MM.1S (cell line): ENCODE results near the gene PARVB.

Experiments
- DNase-seq: peaks from one replicate; pipeline ENCODE4 v3.0.0-alpha.2; 2015
- H2AFZ ChIP-seq: fragments of 300-600 bp; sonication (generic); 2 replicates; pipeline ENCODE4 v1.6.0; 2016; ENCODE audit warnings: antibody characterized with exemption, low read length
- H3F3A ChIP-seq: fragments of 300-600 bp; sonication (generic); 2 replicates; pipeline ENCODE4 v1.6.1; 2016; ENCODE audit warnings: mild to moderate bottlenecking, antibody characterized with exemption, low read length, moderate library complexity, mixed read lengths; ENCODE audit not compliant: insufficient read depth
- H3K27ac ChIP-seq: fragments of 300-600 bp; sonication (generic); 2 replicates; pipeline ENCODE4 v1.5.1; 2016; ENCODE audit warnings: mild to moderate bottlenecking, low read length
- H3K27me3 ChIP-seq: fragments of 300-600 bp; sonication (generic); replicated peaks from 2 replicates; pipeline ENCODE4 v1.6.0; 2016; ENCODE audit warnings: low read length; ENCODE audit not compliant: insufficient read depth
- H3K36me3 ChIP-seq: fragments of 300-600 bp; sonication (generic); replicated peaks from 2 replicates; pipeline ENCODE4 v1.6.1; 2016; ENCODE audit warnings: mild to moderate bottlenecking, low read length, mixed read lengths; ENCODE audit not compliant: insufficient read depth
- H3K4me1 ChIP-seq: fragments of 300-600 bp; sonication (generic); 2 replicates; pipeline ENCODE4 v1.6.1; 2016; ENCODE audit warnings: low read length, mixed read lengths
- H3K4me2 ChIP-seq: fragments of 300-600 bp; sonication (generic); 2 replicates; pipeline ENCODE4 v1.6.0; 2016; ENCODE audit warnings: low read depth, low read length
- H3K4me3 ChIP-seq: fragments of 300-600 bp; sonication (generic); 2 replicates; pipeline ENCODE4 v1.5.1; 2016; ENCODE audit warnings: low read length, mixed read lengths
- H3K79me2 ChIP-seq: fragments of 300-600 bp; sonication (generic); 2 replicates; pipeline ENCODE4 v1.6.1; 2016; ENCODE audit warnings: mixed run types, low read length, mixed read lengths
- H3K9ac ChIP-seq: fragments of 300-600 bp; sonication (generic); 2 replicates; pipeline ENCODE4 v1.6.1; 2016; ENCODE audit warnings: low read length, mixed read lengths
- H3K9me2 ChIP-seq: fragments of 300-600 bp; sonication (generic); replicated peaks from 2 replicates; pipeline ENCODE4 v1.6.1; 2016; ENCODE audit warnings: mild to moderate bottlenecking, low read length, mixed read lengths; ENCODE audit not compliant: insufficient read depth
- H3K9me3 ChIP-seq: fragments of 300-600 bp; sonication (generic); replicated peaks from 2 replicates; pipeline ENCODE4 v1.6.1; 2016; ENCODE audit warnings: mild to moderate bottlenecking, low read length, mixed read lengths; ENCODE audit not compliant: insufficient read depth
- H4K20me1 ChIP-seq: fragments of 300-600 bp; sonication (generic); 2 replicates; pipeline ENCODE4 v1.6.1; 2016; ENCODE audit warnings: mild to moderate bottlenecking, low read length, moderate library complexity, mixed read lengths; ENCODE audit not compliant: insufficient read depth
- CTCF ChIP-seq: fragments of 300-600 bp; sonication (generic); IDR thresholded peaks from 2 replicates; pipeline ENCODE4 v1.5.1; 2016; ENCODE audit warnings: antibody characterized with exemption, low read length, mixed read lengths
- EZH2 ChIP-seq: fragments of 300-600 bp; sonication (generic); optimal IDR thresholded peaks from 2 replicates; pipeline ENCODE3; 2017; ENCODE audit warnings: low read depth, mild to moderate bottlenecking, antibody characterized with exemption, low read length, mixed read lengths
- EZH2phosphoT487 ChIP-seq: fragments of 300-600 bp; sonication (generic); IDR thresholded peaks from 2 replicates; pipeline ENCODE4 v1.6.1; 2018; ENCODE audit warnings: antibody characterized with exemption, low read length

Gene PARVB

GRCh38 chr22:44180706-44181032 is 156.6 kb downstream of the PARVB start, which contains the start of gene PARVG:
TSS of gene PARVG (plus strand) at chr22:44180925. CDS start at chr22:44183330, 2,405 bp downstream.
- DNase-seq = peak; percentile 66
- H3K4me3 ChIP-seq = peak within 1 kb of the TSS; percentile 60

DNA sequence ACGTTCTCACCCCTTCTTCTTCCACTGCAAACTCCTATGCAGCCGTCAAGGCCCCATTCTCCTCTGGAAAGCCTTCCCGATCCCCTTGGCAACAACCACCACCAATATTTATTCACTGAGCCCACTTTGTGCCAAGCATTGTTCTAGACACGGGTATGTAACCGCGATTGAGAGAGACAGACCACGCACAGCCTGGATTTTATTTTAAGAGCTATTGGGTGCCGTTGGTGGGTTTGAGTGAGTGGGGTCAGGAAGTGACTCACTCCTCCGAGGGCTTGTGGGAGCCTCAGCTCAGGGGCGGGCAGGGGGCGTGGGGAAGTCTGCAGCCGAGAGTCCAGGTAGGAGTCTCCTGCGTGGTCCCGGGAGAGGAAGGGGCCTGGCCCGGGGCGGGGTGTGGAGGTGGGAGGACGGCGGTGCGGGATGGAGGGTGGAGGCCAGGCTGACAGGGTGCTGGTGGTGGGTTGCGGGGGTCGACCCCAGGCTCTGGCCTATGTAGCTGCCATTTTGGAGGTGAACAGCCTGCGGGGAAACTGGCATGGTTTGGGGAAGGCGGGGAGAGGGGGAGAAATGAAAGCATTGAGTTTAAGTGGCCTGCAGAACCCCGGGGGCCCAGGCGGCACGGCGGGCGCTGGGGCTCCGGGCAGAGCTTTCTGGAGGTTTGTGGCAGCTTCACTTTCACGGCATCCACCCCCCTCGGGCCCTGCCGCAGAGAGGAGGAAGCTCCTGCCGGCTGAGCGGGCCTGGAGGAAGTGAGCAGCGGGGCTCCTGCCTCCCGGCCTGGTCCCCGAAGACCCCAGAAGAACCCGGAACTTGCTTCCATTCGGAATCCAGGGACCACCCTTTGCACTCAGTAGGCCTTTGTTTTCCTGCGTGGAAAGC is 157.2 kb downstream of the PARVB start:
- H3K9me3 ChIP-seq = no peaks in the 10 kb centered on the region
- peak overlapping the region; percentile 68 for H3K4me2 ChIP-seq
- H2AFZ ChIP-seq = peak overlapping the region; percentile 62

More at GRCh38 chr22:44180706-44181032, 156.6 kb downstream of the PARVB start, which contains the start of gene PARVG:
- TF ChIP-seq EZH2 = no peak
- no peak for TF ChIP-seq EZH2phosphoT487
- no peak for TF ChIP-seq CTCF
- Histone ChIP-seq H3K9ac (peak within 1 kb of the TSS; percentile 50; the same call in 1 of the 2 replicates), H3K4me1 (0 out of 2 replicates have a peak, but pooled peaks cover 6% of the 10 kb centered on the region), H3K9me2 (no peaks in the 10 kb centered on the region), H3K27me3 (no peaks in the 10 kb centered on the region), H3K9me3 (no peaks in the 10 kb centered on the region), H3K4me2 (peak within 1 kb of the TSS; percentile 68), H3K36me3 (no peaks in the 10 kb centered on the region), H2AFZ (peak within 1 kb of the TSS; percentile 62), H3K79me2 (no peaks in the 10 kb centered on the region), H3K27ac (no peak within 1 kb of the TSS; the same call in 1 of the 2 replicates), H4K20me1 (no peaks in the 10 kb centered on the region), H3F3A (peaks cover 2% of the 10 kb centered on the region; the same call in 1 of the 2 replicates)

DNA sequence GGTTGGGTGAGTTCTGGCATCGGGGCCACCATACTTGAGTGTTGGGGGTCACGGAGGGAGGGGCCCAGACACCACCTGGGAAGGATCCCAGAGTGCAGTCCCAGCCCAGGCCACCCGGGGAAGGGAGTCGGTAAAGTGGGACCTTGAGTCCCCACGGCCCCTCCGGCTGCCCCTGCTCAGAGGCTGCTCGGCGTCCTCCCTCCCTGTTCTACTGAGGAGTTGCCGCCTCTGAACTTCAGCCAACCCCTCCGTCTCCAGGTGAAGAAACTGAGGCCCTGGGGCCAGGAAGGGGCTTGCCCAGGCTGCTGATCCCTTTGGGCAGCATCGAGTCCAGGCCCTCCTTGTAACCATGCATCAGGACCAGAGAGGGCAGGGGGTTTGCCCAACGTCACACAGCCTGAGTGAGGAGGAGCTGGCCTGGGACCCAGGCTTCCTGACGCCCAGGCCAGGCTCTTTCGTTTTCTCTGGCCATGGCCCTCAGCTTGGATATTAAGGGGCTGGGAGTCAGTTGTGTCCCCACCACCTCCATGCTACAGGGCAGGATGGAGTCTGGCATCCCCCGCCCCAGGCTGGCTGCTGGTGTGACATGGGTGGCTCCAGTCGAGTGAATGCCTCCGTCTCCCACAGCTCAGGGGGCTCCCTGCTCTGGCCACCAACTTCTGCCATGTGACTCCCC is 157.9 kb downstream of the PARVB start:
- H4K20me1 ChIP-seq = no peaks in the 10 kb centered on the region
- no peaks in the 10 kb centered on the region for H3K9me2 ChIP-seq
- DNase-seq = no peak
- H3K4me3 ChIP-seq = peak overlapping the region; percentile 60
- TF ChIP-seq CTCF (no peak), EZH2 (no peak), EZH2phosphoT487 (no peak)
- H3K4me1 ChIP-seq = 0 out of 2 replicates have a peak, but pooled peaks cover 10% of the 10 kb centered on the region
- H3F3A ChIP-seq = peaks cover 2% of the 10 kb centered on the region; the same call in 1 of the 2 replicates
- no peaks in the 10 kb centered on the region for H3K9me3 ChIP-seq
- no peak overlapping the region for H3K27ac ChIP-seq
- H3K27me3 ChIP-seq = no peaks in the 10 kb centered on the region
- no peaks in the 10 kb centered on the region for H3K79me2 ChIP-seq
- no peaks in the 10 kb centered on the region for H3K36me3 ChIP-seq
- peak overlapping the region; percentile 50; the same call in 1 of the 2 replicates for H3K9ac ChIP-seq
- peak overlapping the region; percentile 62 for H2AFZ ChIP-seq
- H3K4me2 ChIP-seq = peak overlapping the region; percentile 68

More for the DNA sequence above, 157.2 kb downstream of the PARVB start:
- TF ChIP-seq EZH2phosphoT487 (no peak), EZH2 (no peak), CTCF (no peak)
- Histone ChIP-seq H3K36me3 (no peaks in the 10 kb centered on the region), H3K27me3 (no peaks in the 10 kb centered on the region), H3K4me1 (0 out of 2 replicates have a peak, but pooled peaks cover 6% of the 10 kb centered on the region), H3K4me3 (peak overlapping the region; percentile 60), H3K79me2 (no peaks in the 10 kb centered on the region), H3K9ac (peak overlapping the region; percentile 50; the same call in 1 of the 2 replicates), H3K27ac (no peak overlapping the region; the same call in 1 of the 2 replicates), H3F3A (peaks cover 2% of the 10 kb centered on the region; the same call in 1 of the 2 replicates), H4K20me1 (no peaks in the 10 kb centered on the region), H3K9me2 (no peaks in the 10 kb centered on the region)
- peak; percentile 27 for DNase-seq
